Fibroblast of the aortic adventitia (primary cell): ENCODE results near the gene RARA. TPM values are rescaled to one million over a fixed set of nuclear protein-coding genes. Genes with fewer than 3 reads are reported as not detected.

ENCODE experiments used
- DNase-seq: peaks from one replicate; pipeline ENCODE4 v3.0.0-alpha.2; 2010; ENCODE audit warnings: low read depth
- H3K4me3 ChIP-seq: 2 replicates; pipeline ENCODE4 v1.5.1; 2011; ENCODE audit warnings: low read depth, mild to moderate bottlenecking, control low read depth, low read length, moderate library complexity
- CTCF ChIP-seq: IDR thresholded peaks from 2 replicates; pipeline ENCODE4 v1.5.1; 2011; ENCODE audit warnings: mild to moderate bottlenecking, low read length, control low read depth, inconsistent platforms; ENCODE audit not compliant: insufficient read depth
- total RNA-seq: library from RNA; depleted of rRNA; stranded (reverse); fragments of >200 nt; gene quantifications from 2 replicates; pipeline ENCODE4 v1.2.3, GENCODE V29; 2012; ENCODE audit warnings: low replicate concordance

RARA gene
- total RNA-seq, 1 donor = 25.2 TPM

DNA sequence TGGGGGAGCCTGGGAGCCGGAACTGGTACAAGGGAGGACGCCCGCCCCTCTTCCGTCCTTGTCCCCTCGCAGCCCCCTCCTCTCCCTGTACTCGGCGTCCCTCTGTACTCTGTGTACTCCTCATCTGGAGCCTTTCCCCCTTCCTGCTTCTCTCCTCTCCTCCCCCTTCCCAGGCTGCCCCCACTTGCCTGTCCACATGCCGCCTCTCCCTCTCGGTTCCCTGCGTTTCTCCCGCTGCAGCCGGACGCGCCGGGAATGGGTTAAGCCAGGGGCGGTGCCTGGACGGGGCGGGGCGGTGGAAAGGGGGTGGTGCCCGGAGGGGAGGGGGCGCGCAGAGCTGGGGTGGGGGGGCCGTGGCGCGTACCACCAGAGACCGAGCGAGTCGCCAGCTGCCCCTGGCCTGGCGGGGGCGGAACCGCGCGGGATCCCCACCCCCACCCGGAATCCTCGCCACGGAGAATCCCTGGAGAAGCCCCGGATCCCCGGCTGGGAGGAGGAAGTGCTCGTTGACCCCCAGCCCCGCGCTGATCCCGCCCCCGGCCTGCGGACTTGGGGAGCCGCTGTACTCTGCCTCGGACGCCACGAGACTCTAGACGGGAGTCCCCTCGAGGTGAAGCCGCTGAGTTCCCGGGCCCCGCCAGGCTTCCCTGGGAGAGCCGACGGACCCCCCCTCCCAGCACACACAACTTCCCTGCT lies 33.0 kb downstream of the RARA start:
- H3K4me3 ChIP-seq = peak overlapping the region; percentile 85
- peak; percentile 57 for DNase-seq
- TF ChIP-seq CTCF = no peak

GRCh38 chr17:40342504-40343218 lies 33.7 kb downstream of the RARA start:
- no peak for TF ChIP-seq CTCF
- peak overlapping the region; percentile 85 for H3K4me3 ChIP-seq
- DNase-seq = no peak

DNA sequence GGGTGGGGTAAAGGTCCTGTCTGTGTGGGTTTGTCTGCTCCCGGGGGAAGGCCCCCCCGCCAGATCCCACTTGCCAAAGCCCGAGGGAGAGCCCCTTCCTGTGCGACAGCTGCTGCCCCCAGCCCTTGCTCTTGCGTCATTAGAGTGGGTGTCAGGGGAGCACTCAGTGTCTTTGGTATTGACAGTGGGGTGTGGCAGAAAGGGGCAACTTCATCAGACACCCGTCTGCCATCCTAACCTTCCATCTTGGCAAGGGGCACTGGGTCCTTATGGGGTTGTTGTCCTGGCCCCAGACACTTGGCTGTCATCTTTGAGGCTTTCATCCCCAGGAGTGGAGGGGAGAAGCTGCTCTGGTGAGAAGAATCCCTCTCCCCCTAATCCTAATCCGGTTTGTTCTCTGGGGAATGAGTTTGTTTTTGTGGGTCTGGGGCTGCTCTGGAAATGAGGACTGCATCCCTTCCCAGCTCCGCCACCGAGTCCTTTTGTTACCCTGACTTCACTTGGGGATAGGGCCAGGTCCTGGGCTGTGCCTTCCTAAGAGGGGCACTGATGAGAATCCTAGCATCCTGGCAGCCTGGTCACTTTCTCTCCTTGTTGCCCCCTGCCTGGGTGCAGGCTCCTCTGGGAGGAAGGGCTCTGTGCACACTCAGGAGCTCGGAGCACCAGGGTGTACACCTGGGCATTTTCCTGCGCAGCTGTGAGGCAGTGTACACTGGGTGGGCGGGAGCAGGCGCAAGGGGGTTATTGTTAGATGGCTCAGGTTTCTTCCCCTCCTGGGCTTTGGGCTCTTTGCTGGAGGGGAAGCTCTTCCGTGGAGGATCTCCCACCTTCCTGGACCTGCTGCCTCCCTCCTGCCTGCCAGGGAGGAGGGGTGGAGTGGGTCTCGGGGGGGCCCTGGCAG lies 34.5 kb downstream of the RARA start:
- peak overlapping the region; percentile 85 for H3K4me3 ChIP-seq

GRCh38 chr17:40344421-40345160 lies 35.6 kb downstream of the RARA start:
- peak overlapping the region; percentile 85 for H3K4me3 ChIP-seq
- no peak for DNase-seq
- no peak for TF ChIP-seq CTCF

More for the DNA sequence above, 34.5 kb downstream of the RARA start:
- DNase-seq = no peak
- no peak for TF ChIP-seq CTCF

GRCh38 chr17:40345161-40345993 lies 36.4 kb downstream of the RARA start:
- DNase-seq = peak; percentile 81
- no peak for TF ChIP-seq CTCF
- peak overlapping the region; percentile 85 for H3K4me3 ChIP-seq
